PC-3 (cell line): ENCODE measurements around the gene MVB12B.

Experiments used
- CTCF ChIP-seq: fragments of 300-600 bp; sonication (generic); conservative IDR thresholded peaks from 2 replicates; pipeline ENCODE4 v1.5.1; 2017; ENCODE audit warnings: antibody characterized with exemption, low read depth, mild to moderate bottlenecking, low read length
- EZH2 ChIP-seq: fragments of 300-600 bp; sonication (generic); IDR thresholded peaks from one replicate; pipeline ENCODE4 v1.6.1; 2017; ENCODE audit warnings: antibody characterized with exemption, mild to moderate bottlenecking, low read length; ENCODE audit not compliant: unreplicated experiment
- EZH2phosphoT487 ChIP-seq: fragments of 300-600 bp; sonication (generic); IDR thresholded peaks from 2 replicates; pipeline ENCODE4 v1.6.1; 2018; ENCODE audit warnings: mild to moderate bottlenecking, antibody characterized with exemption, low read length, borderline replicate concordance

GRCh38 chr9:126307322-126308061 lies 19.1 kb upstream of the MVB12B start:
- no peak for TF ChIP-seq CTCF
- no peak for TF ChIP-seq EZH2
- no peak for TF ChIP-seq EZH2phosphoT487
